HCT116 (cell line): ENCODE data around the gene GSTO2. TPM values are rescaled to one million over a fixed set of nuclear protein-coding genes. Genes with fewer than 3 reads are reported as not detected.

Experiments
- ATAC-seq: fragments of 200-7000 bp; cut with Tn5 transposase; 2 replicates; pipeline ENCODE4 v1.9.1; 2020; ENCODE audit warnings: mild to moderate bottlenecking, moderate library complexity
- BruUV-seq: library from RNA; stranded (reverse); fragments of 400-500 nt; replicated peaks from 2 replicates; lab custom pipeline; 2021; lab: Mats Ljungman, UMichigan
- CTCF ChIA-PET: fragments of 300-600 bp; sonication (Branson Sonifier 250); formaldehyde crosslinking; loops from one replicate; lab custom pipeline; 2021; ENCODE audit warnings: antibody characterized with exemption; lab: Charles Lee
- POLR2A ChIA-PET: fragments of 300-600, 350-600 bp; sonication (Branson Sonifier 250); formaldehyde crosslinking; loops from one replicate; lab custom pipeline; 2021; ENCODE audit warnings: antibody characterized with exemption; lab: Charles Lee
- RAD21 ChIA-PET, 2 experiments: fragments of 300-600 bp; sonication (Branson Sonifier 250); formaldehyde crosslinking; loops; one replicate each; lab custom pipeline; 2023; ENCODE audit warnings: low total read pairs in 2 of 2; ENCODE audit not compliant: uncharacterized antibody in 2 of 2, unreplicated experiment in 2 of 2, low non-redundant PET in 1 of 2; lab: Charles Lee
- DNase-seq: peaks from one replicate; pipeline ENCODE4 v3.0.0-alpha.2; 2010; ENCODE audit warnings: low read depth, low spot score
- H2AFZ ChIP-seq: fragments of 200-600 bp; shearing (Covaris generic), sonication (generic); 2 replicates; pipeline ENCODE4 v1.6.1; 2017; ENCODE audit warnings: low read depth, mixed run types, mixed read lengths, antibody characterized with exemption, low read length; ENCODE audit not compliant: poor library complexity, severe bottlenecking
- H3K27ac ChIP-seq: 2 replicates; pipeline ENCODE4 v1.5.1; 2012; ENCODE audit warnings: low read depth, low read length
- H3K27me3 ChIP-seq: fragments of 200-600 bp; sonication (generic); 2 replicates; pipeline ENCODE4 v1.6.1; 2016; ENCODE audit warnings: mixed run types, low read length, mixed read lengths; ENCODE audit not compliant: insufficient read depth
- H3K36me3 ChIP-seq, 2 experiments: fragments of 200-500 bp in 1 of 2; fragments of 200-600 bp in 1 of 2; sonication (Bioruptor generic) in 1 of 2; sonication (generic) in 1 of 2; 2 replicates each; pipeline versions ENCODE4 v1.5.1 to v1.6.1; 2014 to 2016; ENCODE audit warnings: low read length in 2 of 2, inconsistent platforms in 1 of 2, mixed read lengths in 1 of 2, mixed run types in 1 of 2; ENCODE audit not compliant: insufficient read depth in 2 of 2, control insufficient read depth in 1 of 2
- H3K4me1 ChIP-seq, 2 experiments: fragments of 200-600 bp in 1 of 2; sonication (generic) in 1 of 2; 2 replicates each; pipeline versions ENCODE4 v1.5.1 to v1.6.1; 2012 to 2017; ENCODE audit warnings: low read length in 2 of 2, inconsistent platforms in 1 of 2, mild to moderate bottlenecking in 1 of 2, mixed read lengths in 1 of 2, mixed run types in 1 of 2, moderate library complexity in 1 of 2; ENCODE audit not compliant: insufficient read depth in 2 of 2, control insufficient read depth in 1 of 2
- H3K4me2 ChIP-seq: fragments of 200-600 bp; sonication (generic); 2 replicates; pipeline ENCODE4 v1.6.1; 2017; ENCODE audit warnings: mixed run types, low read length, mixed read lengths
- H3K4me3 ChIP-seq, 2 experiments: fragments of 200-600 bp in 1 of 2; sonication (generic) in 1 of 2; replicated peaks in 1 of 2; 2 replicates each; pipeline ENCODE4 v1.5.1; 2011 to 2016; ENCODE audit warnings: low read length in 2 of 2, control low read depth in 1 of 2, low read depth in 1 of 2, mild to moderate bottlenecking in 1 of 2, mixed read lengths in 1 of 2, mixed run types in 1 of 2
- H3K79me2 ChIP-seq: fragments of 200-600 bp; sonication (generic); 2 replicates; pipeline ENCODE4 v1.6.1; 2017; ENCODE audit warnings: mild to moderate bottlenecking, mixed run types, low read length, moderate library complexity, mixed read lengths; ENCODE audit not compliant: insufficient read depth
- H3K9ac ChIP-seq: fragments of 200-600 bp; sonication (generic); 2 replicates; pipeline ENCODE4 v1.6.1; 2016; ENCODE audit warnings: low read length, mixed read lengths
- H3K9me2 ChIP-seq: fragments of 200-600 bp; sonication (generic), shearing (Covaris generic); 2 replicates; pipeline ENCODE4 v1.6.1; 2017; ENCODE audit warnings: mixed run types, mild to moderate bottlenecking, moderate library complexity; ENCODE audit not compliant: insufficient read depth
- H3K9me3 ChIP-seq, 2 experiments: fragments of 200-500 bp in 1 of 2; fragments of 200-600 bp in 1 of 2; sonication (Bioruptor generic) in 1 of 2; sonication (generic) in 1 of 2; 2 replicates each; pipeline ENCODE4 v1.6.1; 2014 to 2017; ENCODE audit warnings: low read length in 2 of 2, mixed read lengths in 2 of 2, inconsistent platforms in 1 of 2, low read depth in 1 of 2, mild to moderate bottlenecking in 1 of 2, mixed run types in 1 of 2, moderate library complexity in 1 of 2; ENCODE audit not compliant: control insufficient read depth in 1 of 2, insufficient read depth in 1 of 2
- H4K20me1 ChIP-seq: fragments of 200-600 bp; sonication (generic), shearing (Covaris generic); 2 replicates; pipeline ENCODE4 v1.6.1; 2017; ENCODE audit warnings: mixed run types, mild to moderate bottlenecking, moderate library complexity; ENCODE audit not compliant: insufficient read depth
- CEBPB ChIP-seq: IDR thresholded peaks from 2 replicates; pipeline ENCODE4 v1.6.1; 2012; ENCODE audit warnings: low read depth
- EGR1 ChIP-seq: IDR thresholded peaks from 2 replicates; pipeline ENCODE4 v1.6.1; 2012; ENCODE audit warnings: low read depth
- EZH2phosphoT487 ChIP-seq: fragments of 200-600 bp; IDR thresholded peaks from 2 replicates; pipeline ENCODE4 v1.6.1; 2018; ENCODE audit warnings: antibody characterized with exemption, borderline replicate concordance
- FOSL1 ChIP-seq: IDR thresholded peaks from 2 replicates; pipeline ENCODE4 v1.6.1; 2012; ENCODE audit warnings: low read depth
- SRF ChIP-seq: IDR thresholded peaks from 2 replicates; pipeline ENCODE4 v1.6.1; 2012; ENCODE audit warnings: low read depth
- ZFX ChIP-seq: fragments of 450-650 bp; IDR thresholded peaks from 2 replicates; pipeline ENCODE4 v1.6.1; 2017
- ZNF274 ChIP-seq: fragments of 200-500 bp; sonication (Bioruptor generic); IDR thresholded peaks from 2 replicates; pipeline ENCODE4 v1.6.1; 2014; ENCODE audit warnings: mild to moderate bottlenecking, low read depth, low read length, inconsistent platforms
- intact Hi-C: fragments of 100-400 bp; cut with micrococcal nuclease; formaldehyde crosslinking; loops from 2 replicates; pipeline ENCODE4 v1.10.0; 2022
- total RNA-seq: library from RNA; stranded (reverse); gene quantifications from one replicate; pipeline ENCODE4 v1.2.1, GENCODE V29; 2021; ENCODE audit not compliant: unreplicated experiment
- TF ChIP-seq, protein P1 (sequence below), 3 experiments: fragments of 200-600 bp in 1 of 3; sonication (generic) in 1 of 3; IDR thresholded peaks in 2 of 3; conservative IDR thresholded peaks in 1 of 3; 2 replicates each; pipeline ENCODE4 v1.5.1; 2012 to 2017; ENCODE audit warnings: low read depth in 2 of 3, low read length in 2 of 3, antibody characterized with exemption in 1 of 3, borderline replicate concordance in 1 of 3, control low read depth in 1 of 3, mild to moderate bottlenecking in 1 of 3, mixed read lengths in 1 of 3, mixed run types in 1 of 3, moderate library complexity in 1 of 3; ENCODE audit not compliant: insufficient read depth in 1 of 3
- TF ChIP-seq, protein P2 (sequence below): IDR thresholded peaks from 2 replicates; pipeline ENCODE4 v1.6.1; 2012
- TF ChIP-seq, protein P3 (sequence below): IDR thresholded peaks from 2 replicates; pipeline ENCODE4 v1.6.1; 2011; ENCODE audit warnings: mild to moderate bottlenecking, low read length, moderate library complexity; ENCODE audit not compliant: insufficient replicate concordance; ENCODE audit errors: extremely low read depth

GSTO2 gene
- total RNA-seq, 1 experiment from 2014 or later, result 115 TPM

DNA sequence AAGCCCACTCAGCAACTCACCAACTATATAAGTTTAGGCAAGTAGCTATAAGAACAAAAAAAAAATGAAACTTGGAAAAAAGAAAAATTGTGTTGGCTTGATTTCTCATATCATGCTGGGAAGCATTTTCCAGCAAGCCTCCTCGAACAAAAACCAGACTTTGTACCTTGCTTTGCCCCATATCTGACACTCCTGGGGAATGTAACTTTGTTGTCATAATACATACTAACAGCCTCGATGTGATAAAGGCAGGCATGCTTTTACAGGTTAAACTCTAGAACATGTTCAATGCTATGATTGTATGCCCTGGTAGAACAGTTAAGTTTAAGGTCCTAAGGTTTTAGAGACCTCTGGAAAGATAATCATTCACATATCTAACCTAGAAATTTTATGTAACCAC lies 48.5 kb upstream of the GSTO2 start:
- DNase-seq (no peak), ATAC-seq (no peak)
- RAD21 ChIA-PET, result no interaction called here
- H3K4me3 ChIP-seq, result no peak overlapping the region
- H3K27ac ChIP-seq, result no peak overlapping the region
- TF ChIP-seq EZH2phosphoT487 (no peak), FOSL1 (no peak), ZFX (no peak), ZNF274 (no peak), EGR1 (no peak), SRF (no peak), CEBPB (no peak)
- TF ChIP-seq, protein P1, sequence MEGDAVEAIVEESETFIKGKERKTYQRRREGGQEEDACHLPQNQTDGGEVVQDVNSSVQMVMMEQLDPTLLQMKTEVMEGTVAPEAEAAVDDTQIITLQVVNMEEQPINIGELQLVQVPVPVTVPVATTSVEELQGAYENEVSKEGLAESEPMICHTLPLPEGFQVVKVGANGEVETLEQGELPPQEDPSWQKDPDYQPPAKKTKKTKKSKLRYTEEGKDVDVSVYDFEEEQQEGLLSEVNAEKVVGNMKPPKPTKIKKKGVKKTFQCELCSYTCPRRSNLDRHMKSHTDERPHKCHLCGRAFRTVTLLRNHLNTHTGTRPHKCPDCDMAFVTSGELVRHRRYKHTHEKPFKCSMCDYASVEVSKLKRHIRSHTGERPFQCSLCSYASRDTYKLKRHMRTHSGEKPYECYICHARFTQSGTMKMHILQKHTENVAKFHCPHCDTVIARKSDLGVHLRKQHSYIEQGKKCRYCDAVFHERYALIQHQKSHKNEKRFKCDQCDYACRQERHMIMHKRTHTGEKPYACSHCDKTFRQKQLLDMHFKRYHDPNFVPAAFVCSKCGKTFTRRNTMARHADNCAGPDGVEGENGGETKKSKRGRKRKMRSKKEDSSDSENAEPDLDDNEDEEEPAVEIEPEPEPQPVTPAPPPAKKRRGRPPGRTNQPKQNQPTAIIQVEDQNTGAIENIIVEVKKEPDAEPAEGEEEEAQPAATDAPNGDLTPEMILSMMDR (IDR thresholded peaks at IDR 0.05 in 2 of 3, conservative IDR thresholded peaks at IDR 0.05 in 1 of 3; ENCODE audit: borderline replicate concordance in 1 of 3, insufficient read depth in 1 of 3, low read depth in 2 of 3, low read length in 2 of 3), result no peak
- TF ChIP-seq, protein P2, sequence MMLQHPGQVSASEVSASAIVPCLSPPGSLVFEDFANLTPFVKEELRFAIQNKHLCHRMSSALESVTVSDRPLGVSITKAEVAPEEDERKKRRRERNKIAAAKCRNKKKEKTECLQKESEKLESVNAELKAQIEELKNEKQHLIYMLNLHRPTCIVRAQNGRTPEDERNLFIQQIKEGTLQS, result no peak
- TF ChIP-seq, protein P3, sequence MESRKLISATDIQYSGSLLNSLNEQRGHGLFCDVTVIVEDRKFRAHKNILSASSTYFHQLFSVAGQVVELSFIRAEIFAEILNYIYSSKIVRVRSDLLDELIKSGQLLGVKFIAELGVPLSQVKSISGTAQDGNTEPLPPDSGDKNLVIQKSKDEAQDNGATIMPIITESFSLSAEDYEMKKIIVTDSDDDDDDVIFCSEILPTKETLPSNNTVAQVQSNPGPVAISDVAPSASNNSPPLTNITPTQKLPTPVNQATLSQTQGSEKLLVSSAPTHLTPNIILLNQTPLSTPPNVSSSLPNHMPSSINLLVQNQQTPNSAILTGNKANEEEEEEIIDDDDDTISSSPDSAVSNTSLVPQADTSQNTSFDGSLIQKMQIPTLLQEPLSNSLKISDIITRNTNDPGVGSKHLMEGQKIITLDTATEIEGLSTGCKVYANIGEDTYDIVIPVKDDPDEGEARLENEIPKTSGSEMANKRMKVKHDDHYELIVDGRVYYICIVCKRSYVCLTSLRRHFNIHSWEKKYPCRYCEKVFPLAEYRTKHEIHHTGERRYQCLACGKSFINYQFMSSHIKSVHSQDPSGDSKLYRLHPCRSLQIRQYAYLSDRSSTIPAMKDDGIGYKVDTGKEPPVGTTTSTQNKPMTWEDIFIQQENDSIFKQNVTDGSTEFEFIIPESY, result no peak
- no peak overlapping the region for H2AFZ ChIP-seq
- no peaks in the 10 kb centered on the region for H3K9me2 ChIP-seq
- H3K36me3 ChIP-seq, result no peaks in the 10 kb centered on the region
- H4K20me1 ChIP-seq, result no peaks in the 10 kb centered on the region
- no peak overlapping the region for H3K9ac ChIP-seq
- POLR2A ChIA-PET, result no interaction called here
- intact Hi-C loops, result no loop called here
- no peak overlapping the region for H3K4me2 ChIP-seq
- H3K9me3 ChIP-seq, result no peaks in the 10 kb centered on the region
- H3K79me2 ChIP-seq, result no peaks in the 10 kb centered on the region
- CTCF ChIA-PET, result interaction anchor here (1.3 kb wide), 1 partner anchor 54 kb away, joined by 3 read pairs; no protein-coding TSS in a partner anchor
- no peaks in the 10 kb centered on the region for H3K4me1 ChIP-seq
- no peaks in the 10 kb centered on the region for H3K27me3 ChIP-seq
- no TSS peak for BruUV-seq
